Liver (tissue), 9 donors: ENCODE data around the gene ZC3H7B. TPM values are rescaled to one million over a fixed set of nuclear protein-coding genes. Genes with fewer than 3 reads are reported as not detected.

Source experiments
- DNase-seq: peaks from one replicate; pipeline ENCODE4 v3.0.0-alpha.2; 2017; ENCODE audit warnings: low spot score
- H3K27ac ChIP-seq, 2 donors: one replicate each; pipeline ENCODE4 v1.7.0; 2013; ENCODE audit warnings: inconsistent platforms in 2 of 2, low read length in 2 of 2, control low read depth in 1 of 2, low read depth in 1 of 2, mild to moderate bottlenecking in 1 of 2
- H3K27me3 ChIP-seq, 4 donors: one replicate each; pipeline versions ENCODE4 v1.6.1 to v1.7.0; 2013; ENCODE audit warnings: low read length in 3 of 4, inconsistent platforms in 1 of 4, mild to moderate bottlenecking in 1 of 4, moderate library complexity in 1 of 4; ENCODE audit not compliant: control insufficient read depth in 4 of 4, insufficient read depth in 4 of 4
- H3K36me3 ChIP-seq, 4 donors: one replicate each; pipeline versions ENCODE4 v1.6.1 to v1.7.0; 2013; ENCODE audit warnings: low read length in 3 of 4, mild to moderate bottlenecking in 3 of 4, low read depth in 1 of 4, moderate library complexity in 1 of 4; ENCODE audit not compliant: control insufficient read depth in 4 of 4, insufficient read depth in 3 of 4
- H3K4me1 ChIP-seq, 4 donors: one replicate each; pipeline versions ENCODE4 v1.6.1 to v1.7.0; 2013; ENCODE audit warnings: low read length in 3 of 4, mild to moderate bottlenecking in 3 of 4, moderate library complexity in 1 of 4; ENCODE audit not compliant: control insufficient read depth in 4 of 4, insufficient read depth in 4 of 4
- H3K4me3 ChIP-seq, 3 donors: one replicate each; pipeline versions ENCODE4 v1.6.1 to v1.7.0; 2013; ENCODE audit warnings: low read length in 3 of 3, control low read depth in 1 of 3, low read depth in 1 of 3, mild to moderate bottlenecking in 1 of 3
- H3K9ac ChIP-seq, 2 donors: one replicate each; pipeline ENCODE4 v1.7.0; 2013; ENCODE audit warnings: low read length in 2 of 2, mild to moderate bottlenecking in 2 of 2, moderate library complexity in 2 of 2, control low read depth in 1 of 2, low read depth in 1 of 2
- H3K9me3 ChIP-seq, 4 donors: one replicate each; pipeline versions ENCODE4 v1.6.1 to v1.7.0; 2013; ENCODE audit warnings: low read length in 3 of 4; ENCODE audit not compliant: control insufficient read depth in 4 of 4
- ATF3 ChIP-seq: IDR thresholded peaks from 2 replicates; pipeline ENCODE4 v1.6.1; 2016; ENCODE audit warnings: antibody characterized with exemption
- EGR1 ChIP-seq, 2 donors: IDR thresholded peaks; 2 replicates each; pipeline ENCODE4 v1.6.1; 2016 to 2018; ENCODE audit warnings: antibody characterized with exemption in 2 of 2, low read depth in 2 of 2
- FOXA1 ChIP-seq: IDR thresholded peaks from 2 replicates; pipeline ENCODE4 v1.6.1; 2016; ENCODE audit warnings: antibody characterized with exemption
- FOXA2 ChIP-seq: IDR thresholded peaks from 2 replicates; pipeline ENCODE4 v1.6.1; 2016; ENCODE audit warnings: antibody characterized with exemption
- GABPA ChIP-seq, 2 donors: IDR thresholded peaks in 1 of 2; conservative IDR thresholded peaks in 1 of 2; 2 replicates each; pipeline ENCODE4 v1.6.1; 2016; ENCODE audit warnings: antibody characterized with exemption in 2 of 2, mild to moderate bottlenecking in 1 of 2, moderate library complexity in 1 of 2
- HNF4G ChIP-seq: IDR thresholded peaks from 2 replicates; pipeline ENCODE4 v1.6.1; 2016; ENCODE audit warnings: antibody characterized with exemption
- JUND ChIP-seq, 2 donors: IDR thresholded peaks; 2 replicates each; pipeline ENCODE4 v1.6.1; 2016; ENCODE audit warnings: antibody characterized with exemption in 2 of 2
- MAX ChIP-seq: IDR thresholded peaks from 2 replicates; pipeline ENCODE4 v1.6.1; 2016; ENCODE audit warnings: antibody characterized with exemption
- NR2F2 ChIP-seq: IDR thresholded peaks from 2 replicates; pipeline ENCODE4 v1.6.1; 2016; ENCODE audit warnings: antibody characterized with exemption
- RAD21 ChIP-seq, 2 donors: IDR thresholded peaks; 2 replicates each; pipeline ENCODE4 v1.6.1; 2016; ENCODE audit warnings: antibody characterized with exemption in 2 of 2, mild to moderate bottlenecking in 2 of 2
- REST ChIP-seq: IDR thresholded peaks from 2 replicates; pipeline ENCODE4 v1.6.1; 2016; ENCODE audit warnings: antibody characterized with exemption, mild to moderate bottlenecking
- RXRA ChIP-seq, 2 donors: IDR thresholded peaks; 2 replicates each; pipeline ENCODE4 v1.6.1; 2017 to 2018; ENCODE audit warnings: antibody characterized with exemption in 2 of 2, mild to moderate bottlenecking in 1 of 2
- SP1 ChIP-seq: IDR thresholded peaks from 2 replicates; pipeline ENCODE4 v1.6.1; 2018; ENCODE audit warnings: antibody characterized with exemption, mild to moderate bottlenecking
- TAF1 ChIP-seq: conservative IDR thresholded peaks from 2 replicates; pipeline ENCODE4 v1.6.1; 2016; ENCODE audit warnings: antibody characterized with exemption, mild to moderate bottlenecking
- ZBTB33 ChIP-seq: IDR thresholded peaks from 2 replicates; pipeline ENCODE4 v1.6.1; 2016; ENCODE audit warnings: antibody characterized with exemption
- WGBS: extraction: QIAGEN DNeasy Blood & Tissue Kit; methylation state at CpG from one replicate; pipeline ENCODE4 v1.1.7; 2013; 5-methylcytosine and 5-hydroxymethylcytosine counted together
- polyA plus RNA-seq, 2 donors: library from polyadenylated mRNA; stranded (reverse) in 1 of 2; unstranded in 1 of 2; fragments of 200-250 nt in 1 of 2; fragments of >200 nt in 1 of 2; fragmentation: Nextera tagmentation in 1 of 2; extraction: Ambion mirVana in 1 of 2; gene quantifications; one replicate each; pipeline versions ENCODE4 v1.2.1 to v1.2.3, GENCODE V29; 2013 to 2015
- total RNA-seq, 2 donors: library from RNA; depleted of rRNA; stranded (reverse); fragments of >200 nt; gene quantifications; one replicate each; pipeline ENCODE4 v1.2.3, GENCODE V29; 2014
- TF ChIP-seq, protein P1 (sequence below): fragments of 150-350 bp; IDR thresholded peaks from 2 replicates; pipeline ENCODE4 v1.5.1; 2017; ENCODE audit warnings: improper control_type of control experiment, low read depth, low read length; ENCODE audit not compliant: missing input control
- donor health status: healthy.
- donor health status: healthy.
- donor health status: healthy.
- donor health status: healthy.
- donor health status: healthy.

The ZC3H7B gene
- total and polyA plus RNA-seq, 4 donors = 6.6 to 50.2 (median 26.1) TPM

DNA sequence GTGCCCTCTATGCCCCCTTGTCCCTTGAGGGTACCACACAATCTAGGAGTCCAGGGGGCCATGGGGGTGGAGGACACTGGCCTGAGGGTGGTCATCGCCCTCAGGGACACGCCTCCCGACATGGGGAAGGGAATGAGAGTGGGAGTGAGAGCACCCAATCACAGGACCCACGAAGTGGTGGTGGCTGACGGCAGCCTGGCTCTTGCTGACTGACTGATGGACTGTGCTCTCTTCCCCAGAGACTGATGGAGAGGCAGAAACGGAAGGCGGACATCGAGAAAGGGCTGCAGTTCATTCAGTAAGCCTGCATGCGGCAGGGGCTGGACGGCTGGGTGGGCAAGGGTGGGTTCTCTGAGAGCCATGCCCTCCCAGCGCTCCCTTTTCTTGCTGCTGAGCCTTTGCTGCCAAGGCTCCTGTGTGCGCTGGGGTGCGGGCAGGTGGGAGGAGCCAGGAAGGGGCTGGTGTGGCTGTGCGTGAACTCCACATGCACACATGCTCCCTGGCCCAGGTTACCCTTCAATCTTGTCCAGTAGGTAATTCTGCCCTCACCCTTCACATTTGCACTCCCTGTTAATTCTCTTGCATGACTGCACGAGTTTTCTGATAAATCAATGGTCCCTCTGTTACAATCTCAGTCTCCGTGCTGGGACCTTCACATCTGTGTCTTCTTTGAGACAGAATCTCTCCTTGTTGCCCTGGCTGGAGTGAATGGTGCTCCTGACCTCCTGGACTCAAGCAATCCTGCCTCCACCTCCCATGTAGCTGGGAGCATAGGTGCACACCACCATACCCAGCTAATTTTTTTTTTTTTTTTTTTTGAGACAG is 19.3 kb downstream of the ZC3H7B start:
- peaks cover 4 to 34% (median 12%) of the 10 kb centered on the region in 4 donors for H3K36me3 ChIP-seq
- no peak for TF ChIP-seq ATF3
- no peak for TF ChIP-seq RAD21 (IDR thresholded peaks at IDR 0.05)
- TF ChIP-seq SP1 = no peak
- WGBS = 95% methylated on average over 16 of the region's 16 CpGs
- no peak for DNase-seq
- H3K4me3 ChIP-seq = no peak overlapping the region
- no peaks in the 10 kb centered on the region for H3K27me3 ChIP-seq
- H3K9ac ChIP-seq = no peak overlapping the region
- no peak overlapping the region for H3K27ac ChIP-seq
- H3K9me3 ChIP-seq = no peaks in the 10 kb centered on the region
- H3K4me1 ChIP-seq = peaks cover 0 to under 1% (median 0%) of the 10 kb centered on the region in 4 donors

GRCh38 chr22:41324821-41325528 is 23.6 kb downstream of the ZC3H7B start:
- 97% methylated on average over 5 of the region's 5 CpGs for WGBS
- no peaks in the 10 kb centered on the region for H3K9me3 ChIP-seq
- no peak for DNase-seq
- H3K4me1 ChIP-seq = no peaks in the 10 kb centered on the region
- no peak overlapping the region for H3K4me3 ChIP-seq
- H3K9ac ChIP-seq = no peak overlapping the region
- no peak overlapping the region for H3K27ac ChIP-seq
- no peak for TF ChIP-seq SP1
- no peak for TF ChIP-seq ATF3
- TF ChIP-seq RXRA (IDR thresholded peaks at IDR 0.05) = no peak
- TF ChIP-seq HNF4G = no peak
- no peak for TF ChIP-seq EGR1 (IDR thresholded peaks at IDR 0.05; ENCODE audit: low read depth in 2 of 2)
- TF ChIP-seq NR2F2 = no peak
- TF ChIP-seq ZBTB33 = no peak
- no peak for TF ChIP-seq FOXA2
- TF ChIP-seq JUND (IDR thresholded peaks at IDR 0.05) = no peak
- no peak for TF ChIP-seq FOXA1
- TF ChIP-seq, protein P1, sequence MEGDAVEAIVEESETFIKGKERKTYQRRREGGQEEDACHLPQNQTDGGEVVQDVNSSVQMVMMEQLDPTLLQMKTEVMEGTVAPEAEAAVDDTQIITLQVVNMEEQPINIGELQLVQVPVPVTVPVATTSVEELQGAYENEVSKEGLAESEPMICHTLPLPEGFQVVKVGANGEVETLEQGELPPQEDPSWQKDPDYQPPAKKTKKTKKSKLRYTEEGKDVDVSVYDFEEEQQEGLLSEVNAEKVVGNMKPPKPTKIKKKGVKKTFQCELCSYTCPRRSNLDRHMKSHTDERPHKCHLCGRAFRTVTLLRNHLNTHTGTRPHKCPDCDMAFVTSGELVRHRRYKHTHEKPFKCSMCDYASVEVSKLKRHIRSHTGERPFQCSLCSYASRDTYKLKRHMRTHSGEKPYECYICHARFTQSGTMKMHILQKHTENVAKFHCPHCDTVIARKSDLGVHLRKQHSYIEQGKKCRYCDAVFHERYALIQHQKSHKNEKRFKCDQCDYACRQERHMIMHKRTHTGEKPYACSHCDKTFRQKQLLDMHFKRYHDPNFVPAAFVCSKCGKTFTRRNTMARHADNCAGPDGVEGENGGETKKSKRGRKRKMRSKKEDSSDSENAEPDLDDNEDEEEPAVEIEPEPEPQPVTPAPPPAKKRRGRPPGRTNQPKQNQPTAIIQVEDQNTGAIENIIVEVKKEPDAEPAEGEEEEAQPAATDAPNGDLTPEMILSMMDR = no peak
- no peak for TF ChIP-seq MAX
- no peak for TF ChIP-seq REST
- TF ChIP-seq TAF1 = no peak
- TF ChIP-seq GABPA (IDR thresholded peaks at IDR 0.05 in 1 of 2, conservative IDR thresholded peaks at IDR 0.05 in 1 of 2) = no peak
- peaks cover 4 to 69% (median 31%) of the 10 kb centered on the region in 4 donors for H3K36me3 ChIP-seq
- H3K27me3 ChIP-seq = no peaks in the 10 kb centered on the region
